ENCODE results near the gene SLC38A2. TPM values are rescaled to one million over a fixed set of nuclear protein-coding genes. Genes with fewer than 3 reads are reported as not detected.

The SLC38A2 gene
- total RNA-seq, 2 experiments from 2014 or later, result 213 to 222 TPM

DNA sequence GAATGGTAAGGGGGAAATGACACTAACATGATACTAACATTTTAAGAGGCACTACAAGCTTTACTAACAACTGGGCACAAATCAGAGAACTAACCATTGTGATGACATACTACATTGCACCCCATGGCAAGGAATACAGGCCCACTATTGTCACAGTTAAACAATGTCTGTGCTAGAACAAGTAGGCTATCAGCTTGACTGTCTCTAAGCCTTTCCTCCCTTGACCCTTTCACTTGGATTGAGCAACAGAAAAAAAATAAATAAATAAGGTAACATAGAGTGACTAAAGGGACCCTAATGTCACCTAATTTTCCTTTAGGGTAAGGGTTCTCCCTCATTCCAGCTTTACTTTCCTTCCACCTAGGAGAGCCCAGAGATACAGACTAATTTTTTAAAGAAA is 4.4 kb downstream of the SLC38A2 start:
- ATAC-seq (ENCODE audit: poor library complexity), result no peak

DNA sequence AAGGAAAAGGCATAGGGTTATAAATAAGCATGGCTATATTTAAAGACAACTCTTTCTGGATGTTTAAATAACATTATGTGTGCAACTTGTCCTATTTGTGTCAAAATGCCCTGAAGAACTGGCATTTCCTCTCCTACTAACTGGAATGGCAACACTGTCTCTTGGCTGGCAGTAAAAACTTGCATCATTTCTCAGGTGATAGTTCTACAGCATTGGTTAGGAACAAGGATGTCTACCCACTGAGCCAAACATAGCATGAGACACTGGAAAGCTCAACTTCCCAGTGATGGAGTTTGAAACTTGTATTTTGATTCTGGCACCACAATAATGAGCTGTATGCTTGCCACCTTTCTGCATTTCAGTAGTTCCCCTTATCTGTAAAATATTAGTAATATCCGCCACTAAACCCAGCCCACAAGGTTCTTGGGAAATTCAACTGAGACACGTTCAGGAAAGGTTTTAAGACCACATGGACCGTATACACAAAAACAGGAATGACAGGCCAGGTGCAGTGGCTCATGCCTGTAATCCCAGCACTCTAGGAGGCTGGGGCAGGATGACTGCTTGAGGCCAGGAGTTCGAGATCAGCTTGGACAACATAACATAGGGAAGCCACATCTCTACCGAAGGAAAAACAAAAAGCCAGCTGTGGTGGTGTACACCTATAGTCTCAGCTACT is 5.1 kb downstream of the SLC38A2 start:
- ATAC-seq (ENCODE audit: poor library complexity), result no peak
- Histone ChIP-seq H3K4me1 (ENCODE audit: insufficient read depth, low read length) (peaks cover 21% of the 10 kb centered on the region), H3K36me3 (ENCODE audit: insufficient read depth, low read length) (peaks cover 85% of the 10 kb centered on the region), H3K4me3 (ENCODE audit: low read length) (no peak overlapping the region), H3K27ac (ENCODE audit: low read depth in 1 of 2, low read length in 2 of 2) (peak overlapping the region in 1 of 2 donors; percentile 20), H3K9me3 (ENCODE audit: control insufficient read depth in 1 of 2, insufficient read depth in 1 of 2, low read length in 2 of 2) (no peaks in the 10 kb centered on the region), H3K27me3 (ENCODE audit: control insufficient read depth in 1 of 2, insufficient read depth in 2 of 2, low read length in 2 of 2) (no peaks in the 10 kb centered on the region)
- peak overlapping the region; percentile 66 for H3K4me3 Mint-ChIP-seq
- peaks cover 98% of the 10 kb centered on the region for H3K36me3 Mint-ChIP-seq (ENCODE audit: low read depth)
- peaks cover 7% of the 10 kb centered on the region for H3K27me3 Mint-ChIP-seq
- ChIA-PET POLR2A (interaction anchor here (0.7 to 4.0 kb wide), 4 partner anchors 11 to 1100 kb away, joined by 3 to 19 read pairs (median 6); partner anchors contain the start of gene SLC38A1), CTCF (interaction anchor here (1.6 kb wide), 1 partner anchor 17 kb away, joined by 5 read pairs; no protein-coding TSS in a partner anchor)
- no peaks in the 10 kb centered on the region for H3K9me3 Mint-ChIP-seq
- no peak for DNase-seq
- intact Hi-C loops (cut with DNase I, micrococcal nuclease), result loop anchor here in 1 of 2 experiments (5.0 to 10.0 kb wide), 2 partner anchors 100 to 383 kb away; partner anchors contain the start of gene SLC38A1
- TF ChIP-seq, protein P1, sequence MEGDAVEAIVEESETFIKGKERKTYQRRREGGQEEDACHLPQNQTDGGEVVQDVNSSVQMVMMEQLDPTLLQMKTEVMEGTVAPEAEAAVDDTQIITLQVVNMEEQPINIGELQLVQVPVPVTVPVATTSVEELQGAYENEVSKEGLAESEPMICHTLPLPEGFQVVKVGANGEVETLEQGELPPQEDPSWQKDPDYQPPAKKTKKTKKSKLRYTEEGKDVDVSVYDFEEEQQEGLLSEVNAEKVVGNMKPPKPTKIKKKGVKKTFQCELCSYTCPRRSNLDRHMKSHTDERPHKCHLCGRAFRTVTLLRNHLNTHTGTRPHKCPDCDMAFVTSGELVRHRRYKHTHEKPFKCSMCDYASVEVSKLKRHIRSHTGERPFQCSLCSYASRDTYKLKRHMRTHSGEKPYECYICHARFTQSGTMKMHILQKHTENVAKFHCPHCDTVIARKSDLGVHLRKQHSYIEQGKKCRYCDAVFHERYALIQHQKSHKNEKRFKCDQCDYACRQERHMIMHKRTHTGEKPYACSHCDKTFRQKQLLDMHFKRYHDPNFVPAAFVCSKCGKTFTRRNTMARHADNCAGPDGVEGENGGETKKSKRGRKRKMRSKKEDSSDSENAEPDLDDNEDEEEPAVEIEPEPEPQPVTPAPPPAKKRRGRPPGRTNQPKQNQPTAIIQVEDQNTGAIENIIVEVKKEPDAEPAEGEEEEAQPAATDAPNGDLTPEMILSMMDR (IDR thresholded peaks at IDR 0.05), result no peak
- H3K27ac Mint-ChIP-seq, result peak overlapping the region; percentile 99
- H3K4me1 Mint-ChIP-seq (ENCODE audit: low read depth), result peaks cover 88% of the 10 kb centered on the region

More for the DNA sequence above, 4.4 kb downstream of the SLC38A2 start:
- ChIA-PET POLR2A (interaction anchor here (0.7 to 4.0 kb wide), 4 partner anchors 11 to 1099 kb away, joined by 3 to 19 read pairs (median 6); partner anchors contain the start of gene SLC38A1), CTCF (interaction anchor here (1.6 kb wide), 1 partner anchor 16 kb away, joined by 5 read pairs; no protein-coding TSS in a partner anchor)
- intact Hi-C loops (cut with DNase I, micrococcal nuclease), result loop anchor here in 1 of 2 experiments (5.0 to 10.0 kb wide), 2 partner anchors 101 to 383 kb away; partner anchors contain the start of gene SLC38A1
- Mint-ChIP-seq H3K36me3 (ENCODE audit: low read depth) (peaks cover 97% of the 10 kb centered on the region), H3K4me1 (ENCODE audit: low read depth) (peaks cover 82% of the 10 kb centered on the region), H3K27me3 (peaks cover 7% of the 10 kb centered on the region), H3K4me3 (peak overlapping the region; percentile 66), H3K27ac (peak overlapping the region; percentile 99), H3K9me3 (no peaks in the 10 kb centered on the region)
- no peak for DNase-seq
- Histone ChIP-seq H3K36me3 (ENCODE audit: insufficient read depth, low read length) (peaks cover 78% of the 10 kb centered on the region), H3K27ac (ENCODE audit: low read depth in 1 of 2, low read length in 2 of 2) (peak overlapping the region in 1 of 2 donors; percentile 20), H3K4me3 (ENCODE audit: low read length) (peak overlapping the region; percentile 9), H3K9me3 (ENCODE audit: control insufficient read depth in 1 of 2, insufficient read depth in 1 of 2, low read length in 2 of 2) (no peaks in the 10 kb centered on the region), H3K4me1 (ENCODE audit: insufficient read depth, low read length) (peaks cover 21% of the 10 kb centered on the region), H3K27me3 (ENCODE audit: control insufficient read depth in 1 of 2, insufficient read depth in 2 of 2, low read length in 2 of 2) (no peaks in the 10 kb centered on the region)
- TF ChIP-seq, protein P1 (IDR thresholded peaks at IDR 0.05), result no peak

DNA sequence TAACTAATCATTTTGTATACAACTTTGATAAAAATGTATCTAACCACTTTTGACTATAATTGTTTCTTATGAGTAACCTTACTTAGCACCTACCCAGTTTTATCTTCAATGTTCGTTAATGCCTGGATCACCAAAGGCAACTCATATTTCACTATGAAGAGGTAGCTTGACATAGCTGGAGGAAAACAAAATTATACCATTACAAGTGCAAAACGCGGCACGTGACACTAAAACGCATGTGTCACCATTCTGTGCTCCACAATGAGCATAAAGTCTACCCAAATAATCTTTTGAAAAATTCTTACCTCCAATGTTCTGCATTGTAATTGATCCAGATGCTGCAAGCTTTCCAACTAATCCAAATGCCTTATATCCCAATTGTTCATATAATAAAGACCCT is 5.8 kb downstream of the SLC38A2 start:
- DNase-seq (no peak), ATAC-seq (ENCODE audit: poor library complexity) (no peak)
- Histone ChIP-seq H3K4me3 (ENCODE audit: low read length) (no peak overlapping the region), H3K9me3 (ENCODE audit: control insufficient read depth in 1 of 2, insufficient read depth in 1 of 2, low read length in 2 of 2) (no peaks in the 10 kb centered on the region), H3K27me3 (ENCODE audit: control insufficient read depth in 1 of 2, insufficient read depth in 2 of 2, low read length in 2 of 2) (no peaks in the 10 kb centered on the region), H3K36me3 (ENCODE audit: insufficient read depth, low read length) (peaks cover 92% of the 10 kb centered on the region), H3K4me1 (ENCODE audit: insufficient read depth, low read length) (peaks cover 21% of the 10 kb centered on the region), H3K27ac (ENCODE audit: low read depth in 1 of 2, low read length in 2 of 2) (no peak overlapping the region)
- H3K27me3 Mint-ChIP-seq, result peaks cover 7% of the 10 kb centered on the region
- peaks cover 94% of the 10 kb centered on the region for H3K4me1 Mint-ChIP-seq (ENCODE audit: low read depth)
- no peaks in the 10 kb centered on the region for H3K9me3 Mint-ChIP-seq
- H3K36me3 Mint-ChIP-seq (ENCODE audit: low read depth), result peaks cover 99% of the 10 kb centered on the region
- peak overlapping the region; percentile 99 for H3K27ac Mint-ChIP-seq
- intact Hi-C loops (cut with DNase I, micrococcal nuclease), result loop anchor here in 1 of 2 experiments (5.0 to 10.0 kb wide), 2 partner anchors 99 to 382 kb away; partner anchors contain the start of gene SLC38A1
- CTCF ChIA-PET, result no interaction called here
- H3K4me3 Mint-ChIP-seq, result no peak overlapping the region
- POLR2A ChIA-PET, result interaction anchor here (1.1 to 4.0 kb wide), 2 partner anchors 10 to 97 kb away, joined by 4 to 19 read pairs; no protein-coding TSS in a partner anchor
- TF ChIP-seq, protein P1 (IDR thresholded peaks at IDR 0.05), result no peak

Data from CD4-positive, alpha-beta T cell (primary cell).